Measurements from ENCODE around the gene CACNA2D2. TPM values are rescaled to one million over a fixed set of nuclear protein-coding genes. Genes with fewer than 3 reads are reported as not detected.

Gene CACNA2D2
- total RNA-seq, 1 experiment from 2014 or later = 27.7 TPM

DNA sequence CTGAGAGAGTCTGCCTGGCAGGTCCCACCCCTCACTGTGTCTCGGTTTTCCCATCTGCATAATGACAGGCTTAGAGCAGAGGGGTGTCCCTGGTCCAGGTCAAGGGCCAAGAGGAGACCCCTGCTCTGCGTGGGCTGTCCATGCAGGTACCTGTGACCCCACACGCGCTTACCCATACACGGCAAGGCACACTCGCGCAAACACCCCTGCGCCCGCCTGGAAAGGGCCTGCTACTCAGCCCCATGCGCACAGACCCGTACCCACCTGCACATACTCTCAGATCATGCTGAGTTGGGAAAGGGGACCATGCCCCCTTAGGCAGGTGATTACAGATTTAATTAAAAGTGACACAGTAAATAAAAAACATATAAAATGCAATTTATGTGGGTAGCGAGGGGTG is 120.7 kb downstream of the CACNA2D2 start:
- no peak overlapping the region for H3K4me2 ChIP-seq (ENCODE audit: insufficient read depth, insufficient read length, low read length)
- H3K79me2 ChIP-seq (ENCODE audit: insufficient read depth, low read length) = no peaks in the 10 kb centered on the region
- H3K18ac ChIP-seq (ENCODE audit: insufficient read length, low read depth, low read length) = no peak overlapping the region
- DNase-seq = no peak
- H3K14ac ChIP-seq (ENCODE audit: insufficient read depth, low read length) = no peak overlapping the region; the same call in 1 of the 2 replicates
- no peak overlapping the region for H4K8ac ChIP-seq (replicated peaks; ENCODE audit: insufficient read length, low read depth, low read length)
- no peaks in the 10 kb centered on the region for H3K23me2 ChIP-seq (ENCODE audit: insufficient read length, low read depth, low read length, poor library complexity, severe bottlenecking)
- no peak overlapping the region for H2BK20ac ChIP-seq (ENCODE audit: low read depth, low read length, poor library complexity, severe bottlenecking)
- no peak overlapping the region for H2AK5ac ChIP-seq (ENCODE audit: insufficient read length, low read length)
- no peak overlapping the region for H3K23ac ChIP-seq (ENCODE audit: insufficient read length, low read depth, low read length)
- peaks cover 5% of the 10 kb centered on the region for H3K27me3 Mint-ChIP-seq (ENCODE audit: low read depth)
- no peak overlapping the region for H4K5ac ChIP-seq (ENCODE audit: insufficient read length, low read depth, low read length)
- no peaks in the 10 kb centered on the region for H3K79me1 ChIP-seq (ENCODE audit: insufficient read depth, low read depth, low read length, poor library complexity, severe bottlenecking)
- no peak overlapping the region for H4K91ac ChIP-seq (ENCODE audit: insufficient read length, low read depth, low read length)
- H3K27ac ChIP-seq (ENCODE audit: insufficient read length, low read depth, low read length) = no peak overlapping the region
- H2BK12ac ChIP-seq (ENCODE audit: insufficient read length, low read depth, low read length) = no peak overlapping the region
- H2BK5ac ChIP-seq (ENCODE audit: insufficient read length, low read length) = no peak overlapping the region
- no peaks in the 10 kb centered on the region for H3K27me3 ChIP-seq (ENCODE audit: insufficient read depth, low read length)
- H3K9me3 ChIP-seq (ENCODE audit: control insufficient read depth, low read depth, low read length) = no peaks in the 10 kb centered on the region
- H3K4me3 Mint-ChIP-seq = no peak overlapping the region
- no peak overlapping the region for H2AFZ ChIP-seq (ENCODE audit: low read length)
- H3K9me3 Mint-ChIP-seq = no peaks in the 10 kb centered on the region
- H3K4me1 ChIP-seq (ENCODE audit: insufficient read depth, low read length) = no peaks in the 10 kb centered on the region
- WGBS (ENCODE audit: extremely low coverage, insufficient read length, low lambda C conversion rate) = no CpG with 5 or more reads among the region's 12 CpGs
- peaks cover 0 to 4% (median 0%) of the 10 kb centered on the region in 3 experiments; a peak in 1 of 7 replicates for H3K36me3 Mint-ChIP-seq (ENCODE audit: insufficient read depth in 1 of 3, low read depth in 3 of 3)
- H2BK15ac ChIP-seq (ENCODE audit: low read depth, low read length) = no peak overlapping the region
- H3K56ac ChIP-seq (ENCODE audit: insufficient read length, low read depth, low read length) = no peak overlapping the region
- peaks cover 6 to 17% of the 10 kb centered on the region in 2 experiments; a peak in 2 of 4 replicates for H3K4me1 Mint-ChIP-seq
- no peak overlapping the region for H3K4ac ChIP-seq (ENCODE audit: low read depth, low read length)
- no peak for TF ChIP-seq CTCF (conservative IDR thresholded peaks at IDR 0.05)
- peak overlapping the region; percentile 9 for H3K9ac ChIP-seq (ENCODE audit: extremely low read depth, insufficient read length, low read length)
- H2BK120ac ChIP-seq (ENCODE audit: low read depth, low read length, poor library complexity, severe bottlenecking) = no peak overlapping the region
- peaks cover 2% of the 10 kb centered on the region for H4K20me1 ChIP-seq (ENCODE audit: control insufficient read depth, insufficient read depth, insufficient read length)
- H3T11ph ChIP-seq (ENCODE audit: low read length) = no peak overlapping the region
- peak overlapping the region in 1 of 3 experiments; percentile 70; a peak in 2 of 7 replicates for H3K27ac Mint-ChIP-seq
